ENCODE results near the gene CC2D2B. TPM values are rescaled to one million over a fixed set of nuclear protein-coding genes. Genes with fewer than 3 reads are reported as not detected.

CC2D2B gene
- total and polyA plus RNA-seq, 2 of the 8 experiments (the other 6 are each of a cell fraction or from before 2014, with no cell fraction given), result 0.09 to 0.71 TPM

DNA sequence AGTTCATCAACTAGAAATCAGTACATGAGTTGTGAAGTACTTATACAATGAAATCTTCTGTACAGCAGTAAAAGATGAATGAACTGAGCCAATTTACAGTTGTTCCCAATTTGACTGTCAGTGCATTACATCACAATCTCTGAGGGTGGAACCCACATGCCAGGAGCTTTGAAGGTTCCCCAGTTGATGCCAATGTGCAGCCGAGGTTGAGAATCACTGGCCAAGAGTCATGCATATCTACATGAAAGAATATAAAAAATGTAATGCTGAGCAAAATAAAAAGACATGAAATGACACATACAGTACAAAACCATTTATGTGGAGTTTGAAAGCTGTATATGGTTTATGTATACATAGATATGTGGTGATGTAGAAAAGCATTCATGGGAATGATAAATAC is 113.6 kb downstream of the CC2D2B start:
- Histone ChIP-seq H2BK5ac (ENCODE audit: low read depth, low read length) (no peak overlapping the region), H3K14ac (ENCODE audit: insufficient read length) (no peak overlapping the region), H3K18ac (ENCODE audit: extremely low read depth, low read length) (no peak overlapping the region), H3K27ac (ENCODE audit: low read depth, low read length) (no peak overlapping the region), H2BK12ac (ENCODE audit: low read depth, low read length) (no peak overlapping the region), H2BK120ac (replicated peaks; ENCODE audit: low read depth, low read length) (no peak overlapping the region), H3K4me1 (replicated peaks in 1 of 4; ENCODE audit: control insufficient read depth in 3 of 4, insufficient read depth in 4 of 4, low read length in 3 of 4) (no peaks in the 10 kb centered on the region), H4K8ac (ENCODE audit: extremely low read depth, insufficient read depth, low read length) (no peak overlapping the region), H2BK15ac (ENCODE audit: low read length) (no peak overlapping the region), H4K20me1 (replicated peaks in 1 of 2; ENCODE audit: control insufficient read depth in 1 of 2, insufficient read depth in 2 of 2, low read length in 2 of 2) (peaks cover 0 to 1% of the 10 kb centered on the region in 2 experiments), H3K56ac (replicated peaks; ENCODE audit: insufficient read length, low read depth, low read length) (no peak overlapping the region), H2AK5ac (ENCODE audit: low read depth, low read length) (no peak overlapping the region), H3K36me3 (ENCODE audit: control insufficient read depth in 2 of 4, insufficient read depth in 4 of 4, low read length in 3 of 4) (no peaks in the 10 kb centered on the region), H3K23me2 (ENCODE audit: low read depth, low read length) (no peaks in the 10 kb centered on the region), H3K4me3 (ENCODE audit: extremely low read depth in 1 of 4, insufficient read depth in 2 of 4, low read depth in 3 of 4, low read length in 4 of 4) (no peak overlapping the region), H2AFZ (ENCODE audit: low read length) (no peak overlapping the region), H3K27me3 (replicated peaks in 1 of 4; ENCODE audit: control insufficient read depth in 3 of 4, extremely low read depth in 1 of 4, insufficient read depth in 3 of 4, low read length in 3 of 4) (no peaks in the 10 kb centered on the region), H3K4me2 (ENCODE audit: insufficient read depth in 1 of 2, low read depth in 2 of 2, low read length in 2 of 2) (no peak overlapping the region), H3K79me2 (ENCODE audit: control insufficient read depth in 1 of 2, insufficient read depth in 2 of 2, low read length in 2 of 2) (no peaks in the 10 kb centered on the region), H3K79me1 (ENCODE audit: low read depth, low read length) (no peaks in the 10 kb centered on the region), H4K91ac (replicated peaks; ENCODE audit: insufficient read length, low read length) (no peak overlapping the region), H3K4ac (replicated peaks; ENCODE audit: insufficient read length, low read depth, low read length) (no peak overlapping the region), H4K5ac (ENCODE audit: insufficient read length, low read depth, low read length) (no peak overlapping the region), H3K23ac (ENCODE audit: insufficient read length) (no peak overlapping the region), H3K9ac (replicated peaks in 1 of 4; ENCODE audit: extremely low read depth in 1 of 4, low read depth in 3 of 4, low read length in 3 of 4) (no peak overlapping the region), H3K9me3 (ENCODE audit: insufficient read depth in 2 of 2, low read depth in 1 of 2, low read length in 1 of 2) (no peaks in the 10 kb centered on the region), H2BK20ac (ENCODE audit: low read length) (no peak overlapping the region)
- CTCF ChIA-PET (ENCODE audit: partially characterized antibody), result interaction anchor here (2.0 kb wide), 1 partner anchor 300 kb away, joined by 6 read pairs; no protein-coding TSS in a partner anchor
- 67% methylated on average over 1 of the region's 1 CpG; no CpG with 5 or more reads in 1 of the 2 experiments for WGBS, 2 experiments (ENCODE audit: extremely low coverage in 1 of 2, insufficient coverage in 1 of 2, insufficient read length in 1 of 2, insufficient replicate concordance in 2 of 2, low coverage in 1 of 2, low lambda C conversion rate in 2 of 2, missing lambda C conversion rate in 1 of 2)
- DNase-seq (ENCODE audit: low read depth in 1 of 2, low spot score in 2 of 2) (no peak), FAIRE-seq (no peak)
- no peak for TF ChIP-seq POU5F1 (IDR thresholded peaks at IDR 0.05; ENCODE audit: low read depth, low read length)
- POLR2A ChIA-PET (ENCODE audit: partially characterized antibody), result interaction anchor here (2.1 kb wide), 1 partner anchor 109 kb away, joined by 6 read pairs; the partner anchor contains the start of gene ZNF518A

All from H1 (cell line).